K562 (cell line): Measurements from ENCODE around the gene OGT.

Experiments used
- CBFA2T2 ChIP-seq: fragments of 450-650 bp; conservative IDR thresholded peaks from 2 replicates; pipeline ENCODE4 v1.6.1; 2017; ENCODE audit warnings: mild to moderate bottlenecking
- EP300 ChIP-seq: IDR thresholded peaks from 2 replicates; pipeline ENCODE4 v1.6.1; 2012; ENCODE audit warnings: low read length, improper control_type of control experiment
- EZH2 ChIP-seq: IDR thresholded peaks from 2 replicates; pipeline ENCODE4 v1.6.1; 2012; ENCODE audit warnings: low read depth, mild to moderate bottlenecking, inconsistent platforms, low read length, borderline replicate concordance
- NEUROD1 ChIP-seq: fragments of 150-350 bp; IDR thresholded peaks from 2 replicates; pipeline ENCODE4 v1.6.1; 2014; ENCODE audit warnings: borderline replicate concordance, low read length, low read depth; ENCODE audit not compliant: partially characterized antibody
- NFIX ChIP-seq: fragments of 250-450 bp; sonication (Bioruptor Pico); IDR thresholded peaks from 2 replicates; pipeline ENCODE4 v1.4.0; 2020; ENCODE audit warnings: low read depth, mild to moderate bottlenecking, moderate library complexity
- SIN3A ChIP-seq, 2 experiments: fragments of 150-350 bp in 1 of 2; IDR thresholded peaks; 2 replicates each; pipeline ENCODE4 v1.6.1; 2011 to 2016; ENCODE audit warnings: borderline replicate concordance in 2 of 2, low read depth in 2 of 2, low read length in 2 of 2, mild to moderate bottlenecking in 2 of 2, moderate library complexity in 2 of 2; ENCODE audit not compliant: control insufficient read depth in 1 of 2
- TFE3 ChIP-seq: fragments of 450-650 bp; formaldehyde crosslinking; IDR thresholded peaks from 2 replicates; pipeline ENCODE4 v1.4.0; 2020; ENCODE audit warnings: mild to moderate bottlenecking, mixed read lengths
- USF1 ChIP-seq: sonication (generic); formaldehyde crosslinking; IDR thresholded peaks from 2 replicates; pipeline ENCODE4 v1.9.0; 2022; ENCODE audit warnings: mild to moderate bottlenecking, missing genetic modification reagents
- TF ChIP-seq, protein P1 (sequence below): fragments of 450-650 bp; IDR thresholded peaks from 2 replicates; pipeline ENCODE4 v1.6.1; 2016; ENCODE audit warnings: borderline replicate concordance

- no peak for TF ChIP-seq NEUROD1
- TF ChIP-seq CBFA2T2, result no peak
- no peak for TF ChIP-seq SIN3A (IDR thresholded peaks at IDR 0.05; ENCODE audit: borderline replicate concordance in 2 of 2, control insufficient read depth in 1 of 2, low read depth in 2 of 2, low read length in 2 of 2)
- TF ChIP-seq, protein P1, sequence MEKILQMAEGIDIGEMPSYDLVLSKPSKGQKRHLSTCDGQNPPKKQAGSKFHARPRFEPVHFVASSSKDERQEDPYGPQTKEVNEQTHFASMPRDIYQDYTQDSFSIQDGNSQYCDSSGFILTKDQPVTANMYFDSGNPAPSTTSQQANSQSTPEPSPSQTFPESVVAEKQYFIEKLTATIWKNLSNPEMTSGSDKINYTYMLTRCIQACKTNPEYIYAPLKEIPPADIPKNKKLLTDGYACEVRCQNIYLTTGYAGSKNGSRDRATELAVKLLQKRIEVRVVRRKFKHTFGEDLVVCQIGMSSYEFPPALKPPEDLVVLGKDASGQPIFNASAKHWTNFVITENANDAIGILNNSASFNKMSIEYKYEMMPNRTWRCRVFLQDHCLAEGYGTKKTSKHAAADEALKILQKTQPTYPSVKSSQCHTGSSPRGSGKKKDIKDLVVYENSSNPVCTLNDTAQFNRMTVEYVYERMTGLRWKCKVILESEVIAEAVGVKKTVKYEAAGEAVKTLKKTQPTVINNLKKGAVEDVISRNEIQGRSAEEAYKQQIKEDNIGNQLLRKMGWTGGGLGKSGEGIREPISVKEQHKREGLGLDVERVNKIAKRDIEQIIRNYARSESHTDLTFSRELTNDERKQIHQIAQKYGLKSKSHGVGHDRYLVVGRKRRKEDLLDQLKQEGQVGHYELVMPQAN, result no peak
- no peak for TF ChIP-seq NFIX
- TF ChIP-seq EZH2, result no peak
- TF ChIP-seq TFE3 (CRISPR knock-in tag), result no peak
- no peak for TF ChIP-seq USF1 (CRISPR knock-in tag)
- TF ChIP-seq EP300, result no peak
Measured at GRCh38 chrX:71609095-71609750, 76.3 kb downstream of the OGT start.
